Vagina (tissue), 2 donors: ENCODE results near the gene WWOX.

Experiments
- CTCF ChIP-seq, 3 experiments: fragments of 450-650 bp in 2 of 3; fragments of 200-600 bp in 1 of 3; sonication (generic) in 1 of 3; IDR thresholded peaks; one replicate each; pipeline ENCODE4 v1.5.1; 2017 to 2019; ENCODE audit warnings: antibody characterized with exemption in 3 of 3, mild to moderate bottlenecking in 2 of 3, moderate library complexity in 2 of 3
- POLR2A ChIP-seq, 2 donors: fragments of 450-650 bp; IDR thresholded peaks; one replicate each; pipeline ENCODE4 v1.6.1; 2017; ENCODE audit warnings: antibody characterized with exemption in 2 of 2, mild to moderate bottlenecking in 2 of 2, moderate library complexity in 2 of 2

DNA sequence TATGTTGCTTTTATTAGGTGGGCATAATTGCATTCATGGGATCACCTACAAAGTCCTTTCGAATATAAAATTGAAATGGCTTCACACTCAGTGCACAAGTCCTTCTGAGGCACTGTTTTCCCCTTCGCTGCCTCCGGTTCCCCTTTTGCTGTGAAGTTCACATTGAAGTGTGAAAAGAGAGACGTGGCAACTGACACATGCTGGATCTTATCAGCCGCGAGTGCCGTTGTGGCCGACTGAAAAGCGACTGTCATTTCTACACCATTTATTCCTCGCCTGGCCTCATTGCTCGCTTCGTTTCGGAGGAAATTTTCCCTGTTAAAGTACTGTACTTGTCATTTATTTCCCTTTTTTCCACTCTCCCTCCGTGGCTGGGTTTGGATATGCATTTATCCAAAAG lies 1077.6 kb downstream of the WWOX start:
- no peak for TF ChIP-seq CTCF (IDR thresholded peaks at IDR 0.05)
- TF ChIP-seq POLR2A (IDR thresholded peaks at IDR 0.05), result no peak
